NCI-H69 (cell line): ENCODE measurements around the gene UTP14A.

ENCODE experiments used
- DNase-seq: peaks from one replicate; lab custom pipeline; 2025; lab: John Stamatoyannopoulos, UW

Gene UTP14A

DNA sequence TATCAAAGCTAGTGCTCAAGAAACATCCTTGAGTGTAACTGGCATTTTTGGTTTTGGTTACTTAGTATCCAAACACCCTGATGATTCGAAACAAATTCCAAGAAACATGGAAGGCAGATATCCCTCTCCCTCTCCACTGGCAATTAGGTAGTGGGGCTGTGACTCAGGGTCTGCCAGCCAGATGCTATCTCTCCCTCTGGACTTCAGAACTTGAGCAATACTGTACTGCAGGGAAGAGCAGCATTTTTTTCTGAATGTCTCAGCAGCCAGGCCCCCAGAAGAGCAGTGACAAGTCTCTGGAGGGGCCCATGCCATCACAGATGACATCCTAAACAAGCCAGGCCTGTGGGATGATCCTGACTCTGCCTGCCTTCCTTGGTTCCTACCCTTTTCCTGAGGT is 39.2 kb downstream of the UTP14A start:
- no peak for DNase-seq

DNA sequence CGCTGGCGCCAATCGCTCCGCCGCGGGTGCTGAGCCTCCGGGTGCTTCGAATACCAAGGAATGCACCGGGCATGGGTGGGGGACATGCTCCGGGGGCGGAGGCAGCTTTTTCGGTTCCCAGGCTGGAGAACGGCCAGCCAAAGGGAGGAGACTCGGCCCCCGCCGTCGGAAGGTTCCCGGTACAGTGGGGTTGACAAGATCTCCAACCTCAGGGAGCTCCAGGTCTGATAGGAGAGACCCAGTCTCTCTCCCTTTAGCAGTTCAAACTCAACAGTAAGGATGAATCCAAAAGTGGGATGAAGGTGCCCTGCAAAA is 47.3 kb downstream of the UTP14A start:
- DNase-seq: no peak

DNA sequence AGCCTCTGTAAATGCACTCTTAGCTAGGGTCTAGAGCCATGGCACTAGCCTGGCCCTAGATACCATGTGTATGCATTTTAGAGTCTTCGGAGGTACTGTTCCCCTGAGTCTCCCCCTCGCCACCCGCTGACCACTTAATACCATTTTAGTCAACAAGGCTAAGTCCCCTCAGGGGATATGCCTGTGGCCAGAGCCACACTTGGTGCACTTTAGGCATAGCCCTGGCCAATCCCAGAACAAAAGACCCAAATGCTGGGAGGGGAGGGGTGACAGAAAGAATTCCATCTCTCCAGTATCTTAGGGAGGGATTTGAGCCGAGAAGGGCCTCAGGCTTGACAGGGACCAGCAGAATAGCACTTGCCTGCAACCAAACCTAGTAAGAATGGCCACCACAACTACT is 47.9 kb downstream of the UTP14A start:
- no peak for DNase-seq

DNA sequence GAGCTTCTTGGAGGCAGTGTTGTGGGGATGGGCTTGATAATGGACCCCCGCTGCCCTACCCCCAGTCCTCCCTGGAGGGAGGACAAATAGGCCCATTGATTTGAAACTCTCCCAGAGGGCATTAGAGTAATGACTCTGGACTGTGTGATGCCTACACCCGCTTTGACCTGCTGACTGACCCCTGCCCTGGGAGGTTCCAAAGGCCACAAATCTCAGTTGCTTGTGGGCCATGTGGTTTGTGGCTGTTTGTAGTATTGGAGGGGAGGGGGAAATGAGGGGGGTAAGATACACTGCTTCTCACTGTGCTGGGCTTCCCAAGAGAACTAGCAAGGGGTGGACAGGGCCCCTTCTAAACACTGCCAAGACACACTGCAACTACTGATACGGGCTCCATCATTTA is 48.8 kb downstream of the UTP14A start:
- no peak for DNase-seq

DNA sequence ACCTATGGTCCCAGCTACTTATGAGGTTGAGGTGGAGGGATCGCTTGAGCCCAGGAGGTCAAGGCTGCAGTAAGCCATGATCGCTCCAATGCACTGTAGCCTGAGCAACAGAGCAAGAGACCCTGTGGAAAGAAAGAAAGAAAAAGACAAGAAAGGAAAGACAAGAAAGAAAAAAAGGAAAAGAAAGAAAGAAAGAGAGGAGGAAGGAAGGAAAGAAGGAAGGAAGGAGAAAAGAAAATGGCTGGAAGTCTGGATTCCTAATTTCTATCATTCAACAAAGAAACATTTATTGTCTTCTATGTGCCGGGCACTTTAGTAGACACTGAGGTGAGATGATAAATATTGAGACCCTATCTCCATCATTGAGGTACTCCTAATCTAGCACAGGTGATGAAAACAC is 49.7 kb downstream of the UTP14A start:
- DNase-seq: no peak

DNA sequence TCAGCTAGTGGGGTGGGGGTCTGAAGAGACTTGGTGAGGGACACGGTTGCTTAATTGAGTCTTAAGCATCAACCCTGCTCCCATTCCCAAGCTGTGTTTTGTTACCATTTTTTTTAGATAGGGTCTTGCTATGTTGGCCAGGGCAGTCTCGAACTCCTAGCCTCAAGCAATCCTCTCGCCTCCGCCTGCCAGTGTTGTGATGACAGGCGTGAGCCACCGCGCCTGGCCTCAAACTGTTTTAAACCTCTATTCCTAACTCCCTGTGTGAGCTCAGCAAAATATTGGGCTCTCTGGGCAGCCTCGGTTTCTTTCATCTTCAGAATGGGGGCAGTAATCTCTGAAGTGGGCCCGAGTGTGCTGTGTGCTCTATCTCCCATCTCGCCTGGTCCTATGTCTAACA is 50.2 kb downstream of the UTP14A start:
- no peak for DNase-seq

DNA sequence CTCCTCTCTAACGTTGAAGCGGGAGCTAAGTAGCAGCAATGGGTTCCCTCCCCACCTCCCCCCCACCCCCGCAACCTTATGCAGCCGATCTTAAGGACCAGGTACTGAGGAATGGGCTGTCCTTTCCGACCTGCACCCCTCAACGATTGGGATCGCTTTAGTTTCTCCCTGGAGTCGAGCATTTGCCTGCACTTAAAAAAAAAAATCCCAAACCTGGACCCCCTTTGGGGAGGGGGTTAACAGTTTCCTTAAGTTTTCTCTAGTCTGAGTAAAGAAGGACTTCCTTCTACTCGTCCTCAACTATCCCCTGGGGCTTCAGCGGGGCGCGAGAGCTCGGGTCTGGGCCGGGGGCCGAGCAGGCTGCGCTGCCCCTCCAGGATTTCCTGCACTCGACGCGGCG is 50.8 kb downstream of the UTP14A start:
- no peak for DNase-seq

DNA sequence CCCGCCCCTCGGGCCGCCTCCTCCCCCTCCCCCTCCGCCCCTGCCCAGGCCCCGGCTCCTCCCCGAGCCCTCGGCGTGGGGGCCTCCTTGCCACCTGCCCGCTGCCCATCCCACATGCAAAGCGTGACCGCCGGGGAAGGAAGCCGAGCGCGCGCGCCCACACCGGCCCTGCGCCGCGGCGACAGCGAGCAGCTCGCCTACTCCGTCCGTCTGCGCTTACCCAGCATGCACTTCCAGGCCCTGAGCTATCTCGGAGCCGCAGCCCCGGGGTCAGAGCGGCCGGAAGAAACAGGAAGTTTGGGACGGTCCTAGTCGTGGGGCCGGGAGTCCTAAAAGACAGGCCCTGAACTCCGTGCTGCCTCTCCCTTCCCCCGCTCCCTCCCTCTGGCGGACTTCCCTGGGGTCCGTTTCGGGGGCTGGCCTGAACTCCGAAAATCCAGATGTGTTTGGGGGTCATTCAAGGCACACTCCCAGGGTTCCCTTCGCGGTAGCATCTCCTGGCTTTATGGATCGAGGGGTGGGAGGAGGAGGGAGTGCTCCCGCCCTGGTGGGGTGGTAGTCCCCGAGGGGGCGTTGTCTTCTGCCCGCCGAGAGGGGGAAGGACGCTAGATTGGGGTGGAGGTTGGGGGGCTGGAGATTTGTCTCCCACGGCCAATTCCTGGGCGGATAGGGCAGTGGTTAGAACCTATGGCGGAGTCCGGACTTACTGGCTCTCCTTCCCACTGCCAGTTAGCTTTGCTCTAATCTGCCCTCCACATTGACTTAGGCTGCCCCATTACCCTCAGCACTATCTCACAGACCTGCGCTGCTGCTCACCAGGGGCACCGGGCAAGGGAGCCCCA is 51.5 kb downstream of the UTP14A start:
- DNase-seq: peak; percentile 79

DNA sequence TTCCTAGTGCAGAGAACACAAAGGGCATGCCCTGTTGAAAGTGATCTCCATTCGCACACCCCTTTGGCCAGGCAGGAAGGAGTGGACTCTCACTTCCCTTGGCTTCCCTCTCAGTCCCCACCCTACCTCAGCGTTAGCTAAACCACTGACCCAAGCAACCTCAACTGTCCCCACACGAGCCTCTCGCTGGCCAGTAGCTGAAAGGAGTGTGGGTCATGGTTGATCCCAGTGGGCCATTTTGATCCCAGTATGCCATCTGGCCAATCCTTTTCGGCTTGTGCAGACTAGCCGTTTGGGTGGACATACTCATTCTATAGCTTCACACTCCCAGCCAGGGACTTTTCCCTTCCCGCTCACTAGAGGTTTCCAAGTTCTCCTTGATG is 52.1 kb downstream of the UTP14A start:
- DNase-seq: no peak

DNA sequence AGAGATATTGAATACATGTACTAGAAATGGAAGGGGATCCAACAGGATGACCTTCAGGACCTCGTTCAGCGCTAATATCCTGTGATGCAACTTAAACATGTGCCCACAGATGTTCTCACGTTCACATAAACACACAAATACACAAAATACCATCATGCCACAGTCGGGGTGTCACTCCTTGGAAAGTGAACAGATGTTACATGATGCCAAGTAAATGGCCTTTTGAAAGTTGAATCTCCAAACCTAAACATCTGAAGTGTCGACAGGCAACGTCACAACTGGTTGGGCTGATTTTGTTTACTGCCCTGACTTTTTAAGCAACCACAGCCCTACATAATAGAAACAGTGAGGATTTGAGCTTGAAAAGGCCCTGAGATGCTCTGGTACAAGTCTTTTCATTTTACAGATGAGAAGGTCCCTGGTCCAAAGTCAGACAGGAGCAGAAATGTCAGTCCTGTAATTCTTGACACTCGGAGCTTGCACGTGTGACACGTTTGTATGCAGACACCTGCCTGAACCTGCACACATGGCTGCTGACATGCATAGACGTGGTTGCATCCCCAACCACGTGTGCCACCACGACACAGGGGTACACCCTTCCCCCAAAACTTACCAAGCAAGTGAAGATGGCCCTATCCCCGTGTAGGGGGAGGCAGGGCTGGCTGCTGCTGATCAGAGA is 53.0 kb downstream of the UTP14A start:
- no peak for DNase-seq

DNA sequence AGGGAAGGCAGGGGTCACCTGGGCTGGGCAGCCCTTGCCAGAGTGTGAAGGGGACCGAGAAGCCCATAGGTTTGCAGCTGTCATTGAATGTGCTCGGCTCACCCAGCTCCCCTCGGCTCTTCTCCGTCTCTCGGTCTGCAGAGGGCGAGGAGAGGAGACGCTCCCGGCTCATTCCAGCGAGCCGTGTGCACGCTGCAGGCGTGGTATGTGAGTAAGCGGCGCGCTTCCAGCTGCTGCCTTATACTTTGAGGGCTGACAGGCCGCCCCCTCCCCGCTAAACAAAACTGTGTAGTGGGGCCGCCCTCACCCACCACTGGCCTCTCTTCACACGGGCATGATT is 53.5 kb downstream of the UTP14A start:
- peak; percentile 52 for DNase-seq

DNA sequence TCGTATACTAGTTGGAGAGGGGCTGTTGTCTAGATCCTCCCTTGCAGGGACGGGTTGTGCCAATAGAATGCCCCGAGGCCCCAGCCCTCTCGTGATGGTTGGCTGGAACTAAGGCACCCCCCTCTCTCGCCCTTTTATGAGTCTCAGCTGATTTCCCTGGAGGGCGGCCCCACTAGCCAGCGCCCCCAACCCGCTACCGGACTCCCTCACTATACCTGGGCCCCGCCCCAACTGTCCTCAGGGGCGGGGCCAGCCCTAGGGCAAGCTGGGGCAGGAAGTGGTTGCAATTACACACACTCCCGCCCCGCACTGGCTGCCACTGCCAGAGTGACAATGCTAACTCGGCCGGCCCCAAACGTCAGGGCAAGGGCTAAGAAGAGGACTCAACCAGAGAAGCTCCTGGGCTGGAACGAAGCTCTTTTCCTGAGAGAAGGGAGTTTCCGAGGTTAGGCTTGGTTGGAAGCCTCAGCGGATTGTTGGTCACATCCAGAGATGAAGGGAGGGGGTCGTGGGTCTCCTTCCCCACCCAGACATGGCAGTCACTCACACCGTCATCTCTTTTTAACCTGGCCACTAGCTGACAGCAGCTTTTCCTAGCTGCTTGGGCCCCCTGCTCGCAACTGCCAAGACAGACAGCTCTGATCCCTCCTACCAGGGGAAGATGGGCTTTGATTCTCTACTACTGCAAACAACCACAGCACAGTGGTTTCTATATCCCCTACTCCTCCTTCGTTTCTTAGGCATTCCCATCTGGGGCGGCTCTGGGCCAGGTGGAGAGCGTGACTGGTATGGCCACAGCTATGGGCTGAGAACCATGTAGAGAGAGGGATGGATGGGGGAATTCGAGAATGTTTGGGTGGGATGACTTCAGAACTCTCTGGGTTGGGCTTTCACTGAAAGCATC is 55.5 kb downstream of the UTP14A start:
- DNase-seq: peak; percentile 84

DNA sequence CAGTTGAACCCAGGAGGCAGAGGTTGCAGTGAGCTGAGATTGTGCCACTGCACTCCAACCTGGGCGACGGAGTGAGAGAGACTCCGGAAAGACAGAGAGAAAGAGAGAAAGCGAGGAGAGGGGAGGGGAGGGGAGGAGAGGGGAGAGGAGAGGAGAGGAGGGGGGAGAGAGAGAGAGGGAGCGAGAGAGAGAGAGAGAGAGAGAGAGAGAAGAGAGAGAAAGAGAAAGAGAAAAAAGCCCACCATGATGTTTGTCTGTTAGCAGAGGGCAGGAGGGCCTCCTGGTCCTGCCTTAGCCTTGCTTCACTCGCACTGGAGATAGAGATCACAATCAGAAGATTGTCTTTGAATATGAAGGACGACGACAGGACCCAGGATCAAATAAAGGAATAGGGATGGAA is 57.8 kb downstream of the UTP14A start:
- DNase-seq: no peak

DNA sequence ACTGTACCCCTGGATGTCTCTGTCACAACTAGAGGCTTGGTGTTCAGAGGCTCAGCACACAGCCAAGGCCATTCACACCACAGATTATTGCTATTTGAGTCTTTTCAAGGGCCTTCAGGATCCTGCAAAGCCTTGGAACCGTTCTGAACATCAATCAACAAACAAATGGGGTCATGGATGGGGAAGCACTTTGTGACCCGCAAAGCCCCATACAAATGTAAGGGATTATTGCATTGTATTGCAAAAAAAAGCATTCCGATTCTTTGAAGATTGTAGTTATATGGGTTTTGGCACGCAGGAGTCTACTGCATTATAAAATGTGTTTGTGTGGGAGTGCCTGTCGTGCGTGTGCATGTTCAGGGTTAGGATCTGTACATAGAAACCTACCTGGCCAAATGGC is 59.2 kb downstream of the UTP14A start:
- DNase-seq: no peak

DNA sequence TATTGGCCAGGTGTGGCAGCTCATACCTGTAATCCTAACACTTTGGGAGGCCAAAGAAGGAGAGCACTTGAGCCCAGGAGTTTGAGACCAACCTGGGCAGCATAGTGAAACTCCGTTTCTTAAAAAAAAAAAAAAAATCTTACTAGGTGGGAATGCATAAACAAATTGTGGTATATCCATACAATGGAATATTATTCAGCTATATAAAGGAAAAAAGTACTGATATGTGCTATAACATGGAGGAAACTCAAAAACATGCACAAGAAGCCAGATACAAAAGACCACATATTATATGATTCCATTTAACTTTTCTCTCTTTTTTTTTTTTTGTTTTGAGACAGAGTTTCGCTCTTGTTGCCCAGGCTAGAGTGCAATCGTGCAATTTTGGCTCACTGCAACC is 63.0 kb downstream of the UTP14A start:
- no peak for DNase-seq

DNA sequence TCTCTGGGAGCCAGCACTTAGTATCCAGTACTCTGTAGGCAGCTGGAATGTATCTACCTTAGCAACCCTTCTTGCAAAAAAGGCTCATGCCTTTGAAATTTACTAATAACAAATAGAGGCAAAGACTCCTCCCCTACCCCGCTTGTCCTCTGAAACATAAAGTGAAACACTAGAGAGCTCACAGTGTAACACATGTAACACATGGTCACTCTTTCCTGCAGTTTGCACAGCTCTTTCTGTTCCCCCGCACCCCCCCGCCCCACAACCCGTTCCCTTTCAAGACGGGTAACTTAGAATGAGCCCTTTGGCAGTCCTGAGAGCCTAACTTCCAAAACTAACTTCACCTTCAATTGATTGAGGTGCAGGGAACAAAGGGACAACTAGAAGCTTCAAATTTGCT is 70.5 kb downstream of the UTP14A start:
- DNase-seq: no peak
